GM03348 (cell line): ENCODE data around the gene RIT1.
A peak's percentile ranks its signal among the peaks of the same experiment; 100 is the strongest.

Source experiments
- DNase-seq: peaks from one replicate; pipeline ENCODE4 v3.0.0; 2012; ENCODE audit warnings: low spot score

RIT1 gene

GRCh38 chr1:155890251-155890650, 20.9 kb downstream of the RIT1 start:
- DNase-seq = no peak

GRCh38 chr1:155889566-155889965, 21.6 kb downstream of the RIT1 start:
- DNase-seq = peak; percentile 30

- peak; percentile 19 for DNase-seq
Measured at GRCh38 chr1:155888481-155888880, 22.7 kb downstream of the RIT1 start.

- no peak for DNase-seq
Measured at GRCh38 chr1:155884982-155885381, 26.2 kb downstream of the RIT1 start.

GRCh38 chr1:155884031-155884960, 26.9 kb downstream of the RIT1 start:
- no peak for DNase-seq

- DNase-seq = no peak
Measured at GRCh38 chr1:155882766-155883165, 28.4 kb downstream of the RIT1 start.

GRCh38 chr1:155882235-155882634, 28.9 kb downstream of the RIT1 start:
- no peak for DNase-seq

GRCh38 chr1:155880950-155881349, 30.2 kb downstream of the RIT1 start:
- no peak for DNase-seq

- no peak for DNase-seq
Measured at GRCh38 chr1:155880251-155880650, 30.9 kb downstream of the RIT1 start.

GRCh38 chr1:155877945-155878344, 33.2 kb downstream of the RIT1 start:
- DNase-seq = no peak

- no peak for DNase-seq
Measured at GRCh38 chr1:155873860-155874259, 37.3 kb downstream of the RIT1 start.

- no peak for DNase-seq
Measured at GRCh38 chr1:155872527-155872926, 38.6 kb downstream of the RIT1 start.

- DNase-seq = no peak
Measured at GRCh38 chr1:155871390-155871789, 39.8 kb downstream of the RIT1 start.

GRCh38 chr1:155867766-155868165, 43.4 kb downstream of the RIT1 start:
- no peak for DNase-seq

GRCh38 chr1:155864393-155864792, 46.8 kb downstream of the RIT1 start:
- no peak for DNase-seq

- DNase-seq = no peak
Measured at GRCh38 chr1:155861896-155862295, 49.3 kb downstream of the RIT1 start.

- DNase-seq = peak; percentile 24
Measured at GRCh38 chr1:155860970-155861510, 50.1 kb downstream of the RIT1 start.

GRCh38 chr1:155859881-155860871, 51.0 kb downstream of the RIT1 start:
- peak; percentile 88 for DNase-seq

- DNase-seq = peak; percentile 97
Measured at GRCh38 chr1:155859234-155859829, 51.8 kb downstream of the RIT1 start, which contains the start of gene SYT11. SYT11 (plus strand) TSS chr1:155859567; CDS start chr1:155859762, 195 bp downstream.

GRCh38 chr1:155858800-155859233, 52.3 kb downstream of the RIT1 start:
- peak; percentile 32 for DNase-seq
